GM23248 (cell line): ENCODE measurements around the gene PET100. TPM values are rescaled to one million over a fixed set of nuclear protein-coding genes. Genes with fewer than 3 reads are reported as not detected.

Experiments
- DNase-seq: peaks from one replicate; pipeline ENCODE4 v3.0.0-alpha.2; 2015
- H2AFZ ChIP-seq: fragments of 200-600 bp; sonication (generic); 2 replicates; pipeline ENCODE4 v1.6.1; 2016; ENCODE audit warnings: antibody characterized with exemption
- H3F3A ChIP-seq: fragments of 200-600 bp; sonication (generic); 2 replicates; pipeline ENCODE4 v1.6.1; 2016; ENCODE audit warnings: mild to moderate bottlenecking, antibody characterized with exemption, mixed run types; ENCODE audit not compliant: insufficient read depth
- H3K27ac ChIP-seq: fragments of 200-600 bp; sonication (generic); 2 replicates; pipeline ENCODE4 v1.5.1; 2016; ENCODE audit warnings: mild to moderate bottlenecking
- H3K27me3 ChIP-seq: fragments of 200-600 bp; sonication (generic); replicated peaks from 2 replicates; pipeline ENCODE4 v1.6.1; 2016; ENCODE audit warnings: mild to moderate bottlenecking; ENCODE audit not compliant: insufficient read depth
- H3K36me3 ChIP-seq: fragments of 200-600 bp; sonication (generic); 2 replicates; pipeline ENCODE4 v1.6.1; 2016; ENCODE audit warnings: low read depth, mild to moderate bottlenecking
- H3K4me1 ChIP-seq: fragments of 200-600 bp; sonication (generic); 2 replicates; pipeline ENCODE4 v1.6.1; 2016; ENCODE audit warnings: mild to moderate bottlenecking; ENCODE audit not compliant: insufficient read depth
- H3K4me2 ChIP-seq: fragments of 200-600 bp; sonication (generic); one replicate; pipeline ENCODE4 v1.6.1; 2016; ENCODE audit warnings: mild to moderate bottlenecking; ENCODE audit not compliant: unreplicated experiment
- H3K4me3 ChIP-seq: fragments of 200-600 bp; sonication (generic); 2 replicates; pipeline ENCODE4 v1.5.1; 2016; ENCODE audit warnings: mild to moderate bottlenecking
- H3K79me2 ChIP-seq: fragments of 200-600 bp; sonication (generic); 2 replicates; pipeline ENCODE4 v1.6.1; 2016; ENCODE audit warnings: mild to moderate bottlenecking; ENCODE audit not compliant: insufficient read depth
- H3K9ac ChIP-seq: fragments of 200-600 bp; sonication (generic); 2 replicates; pipeline ENCODE4 v1.6.1; 2016; ENCODE audit warnings: mild to moderate bottlenecking
- H3K9me2 ChIP-seq: fragments of 200-600 bp; sonication (generic); 2 replicates; pipeline ENCODE4 v1.6.1; 2016; ENCODE audit warnings: mixed run types, mild to moderate bottlenecking, moderate library complexity; ENCODE audit not compliant: insufficient read depth
- H3K9me3 ChIP-seq: fragments of 200-600 bp; sonication (generic); one replicate; pipeline ENCODE4 v1.6.1; 2017; ENCODE audit warnings: low read depth
- H4K20me1 ChIP-seq: fragments of 200-600 bp; sonication (generic); 2 replicates; pipeline ENCODE4 v1.6.0; 2016; ENCODE audit not compliant: insufficient read depth
- EZH2 ChIP-seq: fragments of 200-600 bp; sonication (generic); IDR thresholded peaks from 2 replicates; pipeline ENCODE4 v1.6.1; 2018; ENCODE audit warnings: antibody characterized with exemption, mild to moderate bottlenecking; ENCODE audit not compliant: insufficient read depth, poor library complexity, severe bottlenecking
- EZH2phosphoT487 ChIP-seq: fragments of 200-600 bp; sonication (generic); IDR thresholded peaks from 2 replicates; pipeline ENCODE4 v1.6.1; 2018; ENCODE audit warnings: antibody characterized with exemption, moderate library complexity, mild to moderate bottlenecking, low read depth; ENCODE audit not compliant: insufficient read depth
- WGBS, 2 experiments: methylation state at CpG; one replicate each; pipeline ENCODE4 v1.1.6; 2015 to 2017; ENCODE audit warnings: low lambda C conversion rate in 2 of 2, low coverage in 1 of 2; ENCODE audit errors: missing lambda C conversion rate in 2 of 2; 5-methylcytosine and 5-hydroxymethylcytosine counted together
- in situ Hi-C: fragments of 300-500 bp; cut with MboI; formaldehyde crosslinking; loops from 2 replicates; pipeline ENCODE4 v1.15.0; 2020
- polyA plus RNA-seq: library from polyadenylated mRNA; unstranded; fragments of >200 nt; fragmentation: Nextera tagmentation; extraction: Ambion mirVana; gene quantifications from 2 replicates; pipeline ENCODE4 v1.2.1, GENCODE V29; 2016
- total RNA-seq: library from RNA; depleted of rRNA; stranded (reverse); fragments of >200 nt; shearing (Covaris generic); gene quantifications from 2 replicates; pipeline ENCODE4 v1.2.3, GENCODE V29; 2014

Gene PET100
- total and polyA plus RNA-seq, 2 experiments from 2014 or later = 13.5 to 199 TPM

DNA sequence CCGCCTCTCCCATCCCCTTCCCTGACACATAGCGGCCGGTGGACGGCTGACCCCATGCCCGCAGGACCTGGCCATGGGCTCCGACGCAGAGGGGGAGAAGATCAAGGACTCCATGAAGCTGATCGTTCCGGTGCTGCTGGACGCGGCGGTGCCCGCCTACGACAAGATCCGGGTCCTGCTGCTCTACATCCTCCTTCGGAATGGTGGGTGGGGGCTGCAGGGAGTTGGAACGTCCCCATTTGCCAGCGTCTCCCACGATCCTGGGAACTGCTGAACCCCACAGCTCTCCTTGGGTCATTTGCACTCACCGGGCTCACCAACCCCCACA is 14.9 kb downstream of the PET100 start:
- Histone ChIP-seq H3K4me3 (no peak overlapping the region), H3K36me3 (no peaks in the 10 kb centered on the region), H3K79me2 (no peaks in the 10 kb centered on the region), H3K9me3 (no peaks in the 10 kb centered on the region), H3K27ac (no peak overlapping the region), H3K4me2 (no peak overlapping the region), H3K27me3 (no peaks in the 10 kb centered on the region), H3F3A (no peaks in the 10 kb centered on the region), H2AFZ (no peak overlapping the region), H3K9ac (no peak overlapping the region), H3K9me2 (no peaks in the 10 kb centered on the region), H4K20me1 (no peaks in the 10 kb centered on the region), H3K4me1 (no peaks in the 10 kb centered on the region)
- TF ChIP-seq EZH2 (no peak), EZH2phosphoT487 (no peak)
- in situ Hi-C loops = no loop called here
- no peak for DNase-seq
- WGBS, 2 experiments = 87 to 90% methylated on average over 16 to 20 of the region's 20 CpGs

DNA sequence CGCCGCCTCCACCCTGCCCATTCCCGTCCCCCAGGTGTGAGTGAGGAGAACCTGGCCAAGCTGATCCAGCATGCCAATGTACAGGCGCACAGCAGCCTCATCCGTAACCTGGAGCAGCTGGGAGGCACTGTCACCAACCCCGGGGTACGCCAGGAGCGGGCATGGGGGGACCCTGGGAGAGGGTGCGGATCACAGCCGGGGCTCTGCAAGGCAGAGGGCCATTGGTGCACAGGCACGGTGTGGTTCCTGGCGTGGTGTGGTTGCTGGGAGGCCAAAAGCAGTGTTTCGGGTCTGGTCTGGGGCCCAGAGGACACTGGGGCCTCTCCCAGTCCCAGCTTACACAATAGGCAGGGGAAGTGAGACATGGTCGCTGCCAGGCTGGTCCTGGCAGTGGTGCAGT is 15.6 kb downstream of the PET100 start:
- Histone ChIP-seq H3K9me2 (no peaks in the 10 kb centered on the region), H4K20me1 (no peaks in the 10 kb centered on the region), H3K27me3 (no peaks in the 10 kb centered on the region), H3K36me3 (no peaks in the 10 kb centered on the region), H3K79me2 (no peaks in the 10 kb centered on the region), H3K9ac (no peak overlapping the region), H3K4me2 (no peak overlapping the region), H3F3A (no peaks in the 10 kb centered on the region), H3K4me1 (no peaks in the 10 kb centered on the region), H3K27ac (no peak overlapping the region), H2AFZ (no peak overlapping the region), H3K9me3 (no peaks in the 10 kb centered on the region), H3K4me3 (no peak overlapping the region)
- in situ Hi-C loops = no loop called here
- DNase-seq = no peak
- no peak for TF ChIP-seq EZH2
- no peak for TF ChIP-seq EZH2phosphoT487
- 74 to 78% methylated on average over 14 of the region's 14 CpGs for WGBS, 2 experiments

DNA sequence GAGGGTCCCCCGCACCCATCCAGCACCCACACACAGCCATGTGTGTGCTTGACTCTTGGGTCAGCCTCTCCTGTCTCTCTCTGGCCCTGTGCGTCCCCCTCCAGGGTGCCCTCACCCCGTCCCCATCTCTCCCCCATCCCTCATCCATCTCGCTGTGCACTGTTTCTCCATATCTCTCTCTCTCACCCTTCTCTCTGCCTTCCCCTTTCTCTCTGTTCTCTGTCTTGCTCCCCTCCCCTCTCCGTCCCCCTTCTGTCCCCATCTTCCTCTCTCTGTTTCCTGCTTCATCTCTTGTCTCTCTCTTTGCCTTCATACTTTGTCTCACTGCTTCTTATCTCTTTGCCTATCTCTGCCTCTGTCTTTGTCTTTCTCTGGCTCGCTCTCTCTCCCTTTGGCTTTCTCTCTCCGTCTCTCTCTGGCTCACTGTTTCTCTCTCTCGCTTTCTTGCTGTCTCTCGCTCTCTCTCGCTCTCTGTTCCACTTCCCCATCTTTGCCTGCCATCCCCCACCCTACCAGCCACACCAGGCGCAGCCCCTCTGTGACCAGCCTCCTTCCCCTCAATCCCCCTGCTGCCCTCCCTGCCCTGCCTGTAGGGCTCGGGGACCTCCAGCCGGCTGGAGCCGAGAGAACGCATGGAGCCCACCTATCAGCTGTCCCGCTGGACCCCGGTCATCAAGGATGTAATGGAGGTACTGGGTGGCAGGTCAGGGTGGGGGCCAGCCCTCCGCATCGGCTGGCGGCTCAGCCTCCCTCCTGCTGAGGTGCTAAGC is 16.2 kb downstream of the PET100 start:
- H4K20me1 ChIP-seq = no peaks in the 10 kb centered on the region
- no peaks in the 10 kb centered on the region for H3K9me2 ChIP-seq
- H3K4me1 ChIP-seq = no peaks in the 10 kb centered on the region
- H3K9me3 ChIP-seq = no peaks in the 10 kb centered on the region
- H3K36me3 ChIP-seq = no peaks in the 10 kb centered on the region
- no peak overlapping the region for H3K4me2 ChIP-seq
- TF ChIP-seq EZH2 (no peak), EZH2phosphoT487 (no peak)
- no peak overlapping the region for H2AFZ ChIP-seq
- WGBS, 2 experiments = 48 to 49% methylated on average over 16 to 20 of the region's 20 CpGs
- no peak overlapping the region for H3K9ac ChIP-seq
- no peaks in the 10 kb centered on the region for H3F3A ChIP-seq
- no peak overlapping the region for H3K4me3 ChIP-seq
- DNase-seq = no peak
- H3K27ac ChIP-seq = no peak overlapping the region
- peaks cover 4% of the 10 kb centered on the region; the same call in 1 of the 2 replicates for H3K27me3 ChIP-seq
- no peaks in the 10 kb centered on the region for H3K79me2 ChIP-seq
- in situ Hi-C loops = no loop called here

DNA sequence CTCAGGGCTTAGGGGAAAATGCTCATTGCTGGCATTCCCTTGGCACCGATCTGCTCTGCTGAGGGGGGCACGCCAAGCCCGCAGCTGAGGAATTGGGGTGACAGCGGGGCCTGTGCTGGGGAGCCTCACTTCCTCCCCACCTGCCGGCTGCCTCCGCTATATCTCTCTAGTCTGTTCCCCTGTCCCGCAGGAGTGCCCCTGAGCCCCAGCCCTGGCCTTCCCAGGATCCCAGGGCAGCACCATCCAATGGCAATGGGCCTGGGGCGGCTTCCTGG is 16.8 kb downstream of the PET100 start:
- no peak overlapping the region for H3K4me3 ChIP-seq
- in situ Hi-C loops = no loop called here
- WGBS, 2 experiments = 62 to 65% methylated on average over 8 of the region's 8 CpGs
- H3K27me3 ChIP-seq = peaks cover 6% of the 10 kb centered on the region; the same call in 1 of the 2 replicates
- H3K9me3 ChIP-seq = no peaks in the 10 kb centered on the region
- DNase-seq = no peak
- H3K79me2 ChIP-seq = no peaks in the 10 kb centered on the region
- no peaks in the 10 kb centered on the region for H3K9me2 ChIP-seq
- H3K36me3 ChIP-seq = no peaks in the 10 kb centered on the region
- TF ChIP-seq EZH2phosphoT487 = no peak
- TF ChIP-seq EZH2 = no peak
- H3K4me1 ChIP-seq = no peaks in the 10 kb centered on the region
- no peak overlapping the region for H3K9ac ChIP-seq
- no peak overlapping the region for H3K27ac ChIP-seq
- no peak overlapping the region for H3K4me2 ChIP-seq
- no peak overlapping the region for H2AFZ ChIP-seq
- no peaks in the 10 kb centered on the region for H4K20me1 ChIP-seq
- H3F3A ChIP-seq = no peaks in the 10 kb centered on the region

DNA sequence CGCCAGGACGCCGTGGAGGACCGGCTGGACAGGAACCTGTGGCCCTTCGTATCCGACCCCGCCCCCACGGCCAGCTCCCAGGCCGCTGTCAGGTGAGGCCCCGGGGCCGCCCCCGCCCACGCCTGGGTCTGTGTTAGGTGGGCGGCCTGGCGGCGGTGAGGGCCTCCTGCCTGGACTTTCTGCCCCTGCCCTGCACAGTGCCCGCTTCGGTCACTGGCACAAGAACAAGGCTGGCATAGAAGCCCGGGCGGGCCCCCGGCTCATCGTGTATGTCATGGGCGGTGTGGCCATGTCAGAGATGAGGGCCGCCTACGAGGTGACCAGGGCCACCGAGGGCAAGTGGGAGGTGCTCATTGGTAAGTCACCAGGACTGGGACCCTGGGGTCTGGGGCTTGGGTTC is 17.6 kb downstream of the PET100 start:
- H2AFZ ChIP-seq = no peak overlapping the region
- no peak overlapping the region for H3K9ac ChIP-seq
- no peaks in the 10 kb centered on the region for H3K36me3 ChIP-seq
- no peak overlapping the region for H3K27ac ChIP-seq
- no peaks in the 10 kb centered on the region for H3F3A ChIP-seq
- H3K27me3 ChIP-seq = peaks cover 6% of the 10 kb centered on the region; the same call in 1 of the 2 replicates
- TF ChIP-seq EZH2phosphoT487 (no peak), EZH2 (no peak)
- in situ Hi-C loops = no loop called here
- H3K79me2 ChIP-seq = no peaks in the 10 kb centered on the region
- no peak overlapping the region for H3K4me2 ChIP-seq
- DNase-seq = no peak
- WGBS, 2 experiments = 79 to 85% methylated on average over 20 to 26 of the region's 26 CpGs
- H3K4me3 ChIP-seq = no peak overlapping the region
- no peaks in the 10 kb centered on the region for H3K9me2 ChIP-seq
- no peaks in the 10 kb centered on the region for H3K4me1 ChIP-seq
- no peaks in the 10 kb centered on the region for H3K9me3 ChIP-seq
- H4K20me1 ChIP-seq = no peaks in the 10 kb centered on the region
